Measurements from ENCODE around the gene SPOCD1. TPM values are rescaled to one million over a fixed set of nuclear protein-coding genes. Genes with fewer than 3 reads are reported as not detected.

SPOCD1 gene
- total and polyA plus RNA-seq, 10 donors, result 0.74 to 5.0 (median 3.0) TPM

DNA sequence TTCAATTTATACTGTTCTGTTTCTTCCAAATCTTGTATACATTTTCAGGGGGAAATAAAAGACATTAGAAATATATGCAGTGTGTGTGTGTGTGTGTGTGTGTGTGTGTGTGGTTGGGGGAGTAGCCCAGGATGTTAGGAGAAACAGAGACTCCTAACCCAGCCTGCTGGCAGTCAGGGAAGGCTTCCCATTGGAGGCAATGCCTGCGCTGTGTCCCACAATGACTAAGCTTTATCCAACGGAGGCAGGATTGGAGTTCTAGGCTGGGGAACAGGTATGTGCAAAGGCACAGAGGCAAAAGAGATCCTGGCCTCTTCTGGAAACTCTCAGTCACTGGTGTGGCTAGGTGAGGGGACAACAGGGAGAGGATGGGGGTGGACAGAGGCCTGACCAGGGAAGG is 35.2 kb downstream of the SPOCD1 start:
- DNase-seq, result no peak
- Histone ChIP-seq H3K27ac (no peak overlapping the region), H3K36me3 (no peaks in the 10 kb centered on the region), H3K9me3 (no peaks in the 10 kb centered on the region), H3K4me1 (peaks cover 0 to 42% (median 16%) of the 10 kb centered on the region in 6 donors), H3K27me3 (replicated peaks in 1 of 7) (peaks cover 0 to 38% (median 0%) of the 10 kb centered on the region in 7 donors), H3K4me3 (no peak overlapping the region)
- TF ChIP-seq, protein P1, sequence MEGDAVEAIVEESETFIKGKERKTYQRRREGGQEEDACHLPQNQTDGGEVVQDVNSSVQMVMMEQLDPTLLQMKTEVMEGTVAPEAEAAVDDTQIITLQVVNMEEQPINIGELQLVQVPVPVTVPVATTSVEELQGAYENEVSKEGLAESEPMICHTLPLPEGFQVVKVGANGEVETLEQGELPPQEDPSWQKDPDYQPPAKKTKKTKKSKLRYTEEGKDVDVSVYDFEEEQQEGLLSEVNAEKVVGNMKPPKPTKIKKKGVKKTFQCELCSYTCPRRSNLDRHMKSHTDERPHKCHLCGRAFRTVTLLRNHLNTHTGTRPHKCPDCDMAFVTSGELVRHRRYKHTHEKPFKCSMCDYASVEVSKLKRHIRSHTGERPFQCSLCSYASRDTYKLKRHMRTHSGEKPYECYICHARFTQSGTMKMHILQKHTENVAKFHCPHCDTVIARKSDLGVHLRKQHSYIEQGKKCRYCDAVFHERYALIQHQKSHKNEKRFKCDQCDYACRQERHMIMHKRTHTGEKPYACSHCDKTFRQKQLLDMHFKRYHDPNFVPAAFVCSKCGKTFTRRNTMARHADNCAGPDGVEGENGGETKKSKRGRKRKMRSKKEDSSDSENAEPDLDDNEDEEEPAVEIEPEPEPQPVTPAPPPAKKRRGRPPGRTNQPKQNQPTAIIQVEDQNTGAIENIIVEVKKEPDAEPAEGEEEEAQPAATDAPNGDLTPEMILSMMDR (IDR thresholded peaks at IDR 0.05 in 8 of 11, conservative IDR thresholded peaks at IDR 0.05 in 3 of 11), result no peak
- TF ChIP-seq POLR2AphosphoS5 (IDR thresholded peaks at IDR 0.05) (no peak), POLR2A (IDR thresholded peaks at IDR 0.05) (no peak)
- intact Hi-C loops (cut with DNase I; ENCODE audit: low total_unique reads), result no loop called here
- 64 to 81% (median 76%) methylated on average over 2 of the region's 2 CpGs for WGBS, 5 donors

DNA sequence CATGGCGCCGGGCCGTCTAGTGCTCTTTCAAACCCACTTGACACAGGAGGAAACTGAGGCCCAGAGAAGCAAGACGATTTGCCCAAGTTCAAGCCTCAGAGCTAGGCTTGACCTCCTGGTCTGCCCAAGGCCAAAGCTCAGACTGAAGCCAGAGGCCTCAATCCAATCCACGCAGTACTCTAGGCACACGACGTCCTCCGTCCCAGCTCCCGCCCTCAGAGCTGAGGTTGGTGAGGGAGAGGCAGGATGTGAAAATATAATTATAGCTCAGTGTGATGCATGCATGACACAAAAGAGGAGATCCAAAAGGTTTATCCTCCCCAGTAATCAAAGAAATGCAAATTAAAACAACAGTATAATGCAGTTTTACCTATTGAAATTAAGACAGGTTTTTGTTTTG is 36.1 kb downstream of the SPOCD1 start:
- DNase-seq, result peak; percentile 27
- H3K27me3 ChIP-seq (replicated peaks in 1 of 7), result peaks cover 0 to 47% (median 8%) of the 10 kb centered on the region in 7 donors
- intact Hi-C loops (cut with DNase I; ENCODE audit: low total_unique reads), result loop anchor here (10.0 kb wide), 1 partner anchor 55 kb away; no protein-coding TSS in a partner anchor
- H3K27ac ChIP-seq, result no peak overlapping the region
- TF ChIP-seq POLR2AphosphoS5 (IDR thresholded peaks at IDR 0.05) (no peak), POLR2A (IDR thresholded peaks at IDR 0.05) (no peak)
- TF ChIP-seq, protein P1 (IDR thresholded peaks at IDR 0.05 in 8 of 11, conservative IDR thresholded peaks at IDR 0.05 in 3 of 11), result no peak
- H3K4me3 ChIP-seq, result no peak overlapping the region
- H3K9me3 ChIP-seq, result no peaks in the 10 kb centered on the region
- 86 to 89% (median 87%) methylated on average over 9 of the region's 9 CpGs for WGBS, 5 donors
- H3K36me3 ChIP-seq, result no peaks in the 10 kb centered on the region
- peaks cover 0 to 32% (median 13%) of the 10 kb centered on the region in 6 donors for H3K4me1 ChIP-seq

DNA sequence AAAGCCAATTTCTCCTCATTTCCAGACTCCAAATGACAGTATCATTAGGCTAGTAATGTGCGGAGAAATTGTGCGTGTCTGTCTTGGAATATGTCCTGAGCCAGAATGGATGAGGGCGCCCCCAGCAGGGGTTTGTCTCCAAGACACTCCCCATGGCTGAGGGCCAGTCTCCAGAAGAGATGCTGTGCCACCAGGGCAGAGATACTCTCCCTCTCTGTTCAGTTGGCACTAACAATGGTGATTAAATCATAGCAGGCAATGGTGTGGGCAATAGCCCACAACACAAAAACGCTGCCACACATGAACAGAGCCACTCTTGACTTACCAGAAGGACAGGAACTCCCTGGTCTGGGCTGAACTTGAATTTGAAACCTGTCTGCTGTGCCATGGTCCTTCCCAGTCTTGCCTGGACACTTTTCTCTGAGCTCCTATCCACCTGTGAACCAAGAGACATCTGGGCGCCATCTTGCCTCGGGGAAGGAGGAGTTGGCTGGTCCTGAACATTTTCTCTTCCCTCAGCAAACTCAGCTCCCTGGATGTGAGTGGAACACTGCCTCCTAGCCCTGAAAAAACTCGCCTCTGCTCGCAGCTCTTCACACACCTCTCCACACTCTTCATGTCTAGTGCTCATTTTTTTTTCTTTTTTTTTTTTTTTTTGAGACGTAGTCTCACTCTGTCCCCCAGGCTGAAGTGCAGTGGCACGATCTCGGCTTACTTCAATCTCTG is 36.9 kb downstream of the SPOCD1 start:
- no peaks in the 10 kb centered on the region for H3K9me3 ChIP-seq
- 85 to 94% (median 91%) methylated on average over 11 of the region's 11 CpGs for WGBS, 5 donors
- peaks cover 0 to 25% (median 6%) of the 10 kb centered on the region in 6 donors for H3K4me1 ChIP-seq
- H3K27ac ChIP-seq, result no peak overlapping the region
- no peak for DNase-seq
- no peaks in the 10 kb centered on the region for H3K36me3 ChIP-seq
- TF ChIP-seq, protein P1 (IDR thresholded peaks at IDR 0.05 in 8 of 11, conservative IDR thresholded peaks at IDR 0.05 in 3 of 11), result no peak
- no peak for TF ChIP-seq POLR2A (IDR thresholded peaks at IDR 0.05)
- TF ChIP-seq POLR2AphosphoS5 (IDR thresholded peaks at IDR 0.05), result no peak
- peaks cover 0 to 55% (median 13%) of the 10 kb centered on the region in 7 donors for H3K27me3 ChIP-seq (replicated peaks in 1 of 7)
- intact Hi-C loops (cut with DNase I; ENCODE audit: low total_unique reads), result loop anchor here (10.0 kb wide), 1 partner anchor 54 kb away; no protein-coding TSS in a partner anchor
- no peak overlapping the region for H3K4me3 ChIP-seq

DNA sequence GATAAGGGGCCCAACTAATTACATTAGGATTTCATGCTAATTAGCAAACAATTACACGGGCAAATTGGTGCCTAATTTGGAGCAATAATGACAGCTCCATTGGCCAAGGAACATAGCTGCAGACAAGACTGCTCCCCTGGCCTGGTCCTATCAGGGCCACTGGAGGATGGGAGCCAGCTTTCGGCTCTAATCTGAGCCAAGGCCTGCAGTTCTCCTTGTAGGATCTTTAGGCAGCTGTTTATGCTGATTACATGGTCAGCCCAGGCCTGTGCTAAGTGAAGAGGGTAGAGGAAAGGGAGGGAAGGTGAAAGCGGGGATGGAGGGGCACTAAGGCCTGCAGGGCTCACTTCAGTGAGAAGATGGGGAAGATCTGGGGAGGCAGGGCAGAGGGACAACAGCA is 39.3 kb downstream of the SPOCD1 start:
- intact Hi-C loops (cut with DNase I; ENCODE audit: low total_unique reads), result loop anchor here (10.0 kb wide), 1 partner anchor 52 kb away; no protein-coding TSS in a partner anchor
- WGBS, 5 donors, result 72 to 91% (median 80%) methylated on average over 3 of the region's 3 CpGs
- H3K27ac ChIP-seq, result no peak overlapping the region

More for the DNA sequence above, 39.3 kb downstream of the SPOCD1 start:
- Histone ChIP-seq H3K36me3 (no peaks in the 10 kb centered on the region), H3K4me1 (peaks cover 14 to 25% (median 20%) of the 10 kb centered on the region in 6 donors), H3K27me3 (replicated peaks in 1 of 7) (peaks cover 0 to 75% (median 35%) of the 10 kb centered on the region in 7 donors), H3K9me3 (no peaks in the 10 kb centered on the region), H3K4me3 (no peak overlapping the region)
- no peak for DNase-seq
- TF ChIP-seq POLR2A (IDR thresholded peaks at IDR 0.05) (no peak), POLR2AphosphoS5 (IDR thresholded peaks at IDR 0.05) (no peak)
- TF ChIP-seq, protein P1 (IDR thresholded peaks at IDR 0.05 in 8 of 11, conservative IDR thresholded peaks at IDR 0.05 in 3 of 11), result no peak

All from spleen (tissue), 11 donors.